SJCRH30 (cell line): ENCODE data around the gene LRGUK. TPM values are rescaled to one million over a fixed set of nuclear protein-coding genes. Genes with fewer than 3 reads are reported as not detected.
A peak's percentile ranks its signal among the peaks of the same experiment; 100 is the strongest.
"Not testable (repeated sequence)": the region's sequence is repeated elsewhere in the genome, so short reads cannot be mapped to it uniquely, and the experiment has no call there.

Experiments
- DNase-seq, 2 experiments: peaks; one replicate each; pipeline ENCODE4 v3.0.0-alpha.2; 2015 to 2020
- H3K27ac ChIP-seq: fragments of 250-450 bp; sonication (Bioruptor Pico); 2 replicates; pipeline ENCODE4 v1.5.1; 2020; ENCODE audit warnings: mild to moderate bottlenecking, moderate library complexity
- H3K27me3 ChIP-seq: fragments of 250-450 bp; sonication (Bioruptor Pico); 2 replicates; pipeline ENCODE4 v1.5.1; 2020; ENCODE audit warnings: mild to moderate bottlenecking, moderate library complexity
- H3K36me3 ChIP-seq: fragments of 250-450 bp; sonication (Bioruptor Pico); 2 replicates; pipeline ENCODE4 v1.5.1; 2020; ENCODE audit warnings: mild to moderate bottlenecking, moderate library complexity
- H3K4me1 ChIP-seq: fragments of 250-450 bp; sonication (Bioruptor Pico); 2 replicates; pipeline ENCODE4 v1.5.1; 2020; ENCODE audit warnings: mild to moderate bottlenecking, moderate library complexity
- H3K4me3 ChIP-seq: fragments of 250-450 bp; sonication (Bioruptor Pico); 2 replicates; pipeline ENCODE4 v1.5.1; 2020; ENCODE audit warnings: mild to moderate bottlenecking, moderate library complexity
- H3K9me3 ChIP-seq: fragments of 250-450 bp; sonication (Bioruptor Pico); replicated peaks from 2 replicates; pipeline ENCODE4 v1.5.1; 2020; ENCODE audit warnings: mild to moderate bottlenecking, moderate library complexity
- total RNA-seq: library from RNA; depleted of rRNA; stranded (reverse); fragments of >200 nt; shearing (Covaris generic); gene quantifications from 2 replicates; pipeline ENCODE4 v1.2.3, GENCODE V29; 2014

LRGUK gene
- total RNA-seq, 1 experiment from 2014 or later, result 0.04 TPM

- Histone ChIP-seq H3K36me3 (no peaks in the 10 kb centered on the region), H3K27ac (no peak overlapping the region)
Measured at GRCh38 chr7:134211817-134212216, 84.7 kb downstream of the LRGUK start.

DNA sequence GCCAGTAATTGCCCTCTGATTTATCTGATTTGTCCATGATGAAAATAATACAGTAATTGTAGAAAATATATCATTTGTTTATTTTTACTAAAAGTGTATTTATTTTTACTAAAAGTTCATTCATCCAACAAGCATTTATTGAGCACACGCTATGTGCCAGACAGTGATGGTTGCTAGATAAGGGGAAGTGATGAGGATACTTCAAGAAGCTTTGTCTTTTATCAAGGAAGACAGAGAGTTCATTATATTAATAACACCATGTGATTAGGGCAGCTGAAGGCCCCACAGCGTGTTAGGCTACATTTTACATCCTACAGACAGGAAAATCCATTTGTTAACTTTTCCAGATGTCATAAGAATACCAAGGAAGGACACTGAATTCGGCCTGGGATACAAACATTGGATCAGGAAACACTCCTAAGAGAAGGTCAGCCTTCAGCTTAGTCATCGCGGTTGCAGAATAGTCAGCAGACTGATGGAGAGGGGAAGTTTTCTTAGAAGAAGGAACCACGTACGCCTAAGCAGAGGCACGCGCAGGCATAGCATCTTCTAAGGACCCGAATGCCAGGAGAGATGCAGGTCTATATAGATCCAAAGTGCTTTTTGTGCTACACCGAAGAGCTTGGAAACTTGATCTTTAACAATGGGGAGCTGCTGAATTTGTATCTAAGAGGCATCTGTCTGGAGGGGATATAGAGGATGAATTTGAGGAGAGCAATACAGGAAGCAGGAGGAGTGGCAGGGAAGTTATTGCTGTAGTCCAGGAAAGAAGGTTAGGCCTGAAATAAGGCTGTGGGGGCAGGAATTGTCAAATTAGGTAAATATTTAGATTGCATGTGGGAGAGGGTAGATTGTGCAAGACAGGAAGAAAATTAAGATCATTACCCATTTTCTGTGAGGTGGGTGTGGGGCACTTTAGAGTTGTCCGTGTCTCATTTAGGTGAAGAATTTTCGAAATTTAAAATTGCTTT is 85.7 kb downstream of the LRGUK start:
- Histone ChIP-seq H3K27ac (no peak overlapping the region), H3K9me3 (no peaks in the 10 kb centered on the region), H3K36me3 (no peaks in the 10 kb centered on the region), H3K27me3 (no peaks in the 10 kb centered on the region), H3K4me1 (no peaks in the 10 kb centered on the region), H3K4me3 (no peak overlapping the region)
- DNase-seq, result no peak

More at GRCh38 chr7:134211817-134212216, 84.7 kb downstream of the LRGUK start:
- Histone ChIP-seq H3K4me3 (no peak overlapping the region), H3K27me3 (no peaks in the 10 kb centered on the region), H3K4me1 (no peaks in the 10 kb centered on the region), H3K9me3 (no peaks in the 10 kb centered on the region)
- DNase-seq, result no peak

DNA sequence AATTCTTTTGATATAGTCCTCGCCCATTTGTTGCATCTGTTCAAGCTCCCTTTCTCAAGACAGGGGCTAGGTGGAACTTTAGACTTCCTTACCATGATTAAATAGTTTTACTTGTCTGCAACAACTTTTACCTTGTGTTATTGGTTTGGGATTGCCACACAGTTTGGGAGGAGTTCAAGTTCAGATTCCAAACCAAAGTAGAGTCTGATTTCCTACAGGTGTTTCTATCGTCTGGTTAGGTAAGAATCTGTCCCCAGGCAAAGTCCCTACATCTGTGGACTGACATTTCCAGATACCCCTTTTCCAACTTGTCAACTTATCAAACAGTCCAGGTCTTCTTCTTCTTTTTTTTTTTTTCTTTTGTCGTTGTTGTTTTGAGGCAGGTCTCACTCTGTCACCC is 93.1 kb downstream of the LRGUK start:
- Histone ChIP-seq H3K27ac (no peak overlapping the region), H3K9me3 (no peaks in the 10 kb centered on the region), H3K36me3 (no peaks in the 10 kb centered on the region), H3K4me1 (no peaks in the 10 kb centered on the region), H3K4me3 (no peak overlapping the region), H3K27me3 (no peaks in the 10 kb centered on the region; the same call in 1 of the 2 replicates)
- DNase-seq, result no peak

GRCh38 chr7:134231296-134231695 is 104.2 kb downstream of the LRGUK start:
- H3K9me3 ChIP-seq, DNase-seq, H3K27ac ChIP-seq, H3K4me1 ChIP-seq, H3K27me3 ChIP-seq, H3K36me3 ChIP-seq, H3K4me3 ChIP-seq: not testable (repeated sequence)

DNA sequence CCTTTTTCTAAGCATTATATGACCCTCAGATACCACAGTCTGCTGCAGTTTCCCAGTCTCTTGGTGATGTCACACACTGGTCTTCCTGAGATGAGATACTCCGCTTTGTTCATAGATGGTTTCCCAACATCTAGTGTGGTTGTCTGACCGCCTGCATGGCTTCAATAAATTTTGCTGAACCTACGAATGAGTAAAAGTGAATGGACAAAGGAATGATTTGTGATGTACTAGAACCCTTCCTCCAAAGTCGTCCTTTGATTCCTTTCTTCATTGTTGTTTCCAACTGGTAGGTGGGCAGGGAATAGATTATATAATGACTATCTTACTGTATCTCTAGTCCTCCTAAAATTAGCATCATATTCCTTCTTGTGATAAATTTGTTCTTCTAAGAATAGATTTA is 107.1 kb downstream of the LRGUK start:
- 0 out of 2 replicates have a peak, but pooled peaks cover 3% of the 10 kb centered on the region for H3K9me3 ChIP-seq
- H3K4me1 ChIP-seq, result no peaks in the 10 kb centered on the region
- H3K27ac ChIP-seq, result no peak overlapping the region
- H3K36me3 ChIP-seq, result no peaks in the 10 kb centered on the region
- no peak for DNase-seq
- no peak overlapping the region for H3K4me3 ChIP-seq
- H3K27me3 ChIP-seq, result no peaks in the 10 kb centered on the region

GRCh38 chr7:134245253-134245652 is 118.1 kb downstream of the LRGUK start:
- Histone ChIP-seq H3K9me3 (peaks cover 3% of the 10 kb centered on the region; the same call in 1 of the 2 replicates), H3K4me1 (no peaks in the 10 kb centered on the region), H3K27me3 (no peaks in the 10 kb centered on the region), H3K36me3 (no peaks in the 10 kb centered on the region), H3K27ac (no peak overlapping the region), H3K4me3 (no peak overlapping the region)
- no peak for DNase-seq

DNA sequence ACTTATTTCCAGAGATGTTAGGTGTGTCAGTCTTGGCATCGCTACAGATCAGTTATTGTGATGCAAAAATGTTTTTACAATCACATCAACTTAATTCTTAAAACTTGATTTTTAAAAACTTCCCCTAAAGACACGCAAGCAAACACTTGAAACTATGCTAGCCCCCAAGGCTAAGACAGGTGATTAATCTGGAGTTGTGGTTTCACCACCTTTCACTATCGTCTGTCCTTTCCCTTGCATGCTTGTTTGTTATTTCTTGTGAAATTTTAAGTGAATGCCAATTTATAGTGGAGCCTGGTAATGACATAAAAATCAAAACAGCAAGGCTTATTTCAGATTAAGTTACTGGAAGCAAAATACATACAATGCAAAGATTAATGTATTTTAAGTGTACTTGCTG is 119.2 kb downstream of the LRGUK start:
- no peaks in the 10 kb centered on the region for H3K36me3 ChIP-seq
- DNase-seq, result no peak
- H3K9me3 ChIP-seq, result peaks cover 3% of the 10 kb centered on the region; the same call in 1 of the 2 replicates
- no peaks in the 10 kb centered on the region for H3K4me1 ChIP-seq
- no peak overlapping the region for H3K27ac ChIP-seq
- H3K4me3 ChIP-seq, result no peak overlapping the region
- H3K27me3 ChIP-seq, result no peaks in the 10 kb centered on the region

GRCh38 chr7:134246761-134247160 is 119.6 kb downstream of the LRGUK start:
- no peaks in the 10 kb centered on the region for H3K36me3 ChIP-seq

GRCh38 chr7:134248196-134248595 is 121.1 kb downstream of the LRGUK start:
- DNase-seq, result no peak
- Histone ChIP-seq H3K27ac (no peak overlapping the region), H3K36me3 (no peaks in the 10 kb centered on the region), H3K4me1 (no peaks in the 10 kb centered on the region), H3K4me3 (no peak overlapping the region), H3K27me3 (no peaks in the 10 kb centered on the region), H3K9me3 (no peaks in the 10 kb centered on the region; the same call in 1 of the 2 replicates)

More at GRCh38 chr7:134246761-134247160, 119.6 kb downstream of the LRGUK start:
- H3K27me3 ChIP-seq, result no peaks in the 10 kb centered on the region
- H3K27ac ChIP-seq, result no peak overlapping the region
- peaks cover 1% of the 10 kb centered on the region; the same call in 1 of the 2 replicates for H3K9me3 ChIP-seq
- DNase-seq, result no peak
- no peak overlapping the region for H3K4me3 ChIP-seq
- no peaks in the 10 kb centered on the region for H3K4me1 ChIP-seq

- no peaks in the 10 kb centered on the region for H3K27me3 ChIP-seq
- peak; percentile 4 to 31 for DNase-seq
- H3K27ac ChIP-seq, result no peak overlapping the region
- H3K4me1 ChIP-seq, result no peaks in the 10 kb centered on the region
- H3K36me3 ChIP-seq, result no peaks in the 10 kb centered on the region
- H3K9me3 ChIP-seq, result no peaks in the 10 kb centered on the region
- no peak overlapping the region for H3K4me3 ChIP-seq
Measured at GRCh38 chr7:134254311-134254710, 127.2 kb downstream of the LRGUK start.

DNA sequence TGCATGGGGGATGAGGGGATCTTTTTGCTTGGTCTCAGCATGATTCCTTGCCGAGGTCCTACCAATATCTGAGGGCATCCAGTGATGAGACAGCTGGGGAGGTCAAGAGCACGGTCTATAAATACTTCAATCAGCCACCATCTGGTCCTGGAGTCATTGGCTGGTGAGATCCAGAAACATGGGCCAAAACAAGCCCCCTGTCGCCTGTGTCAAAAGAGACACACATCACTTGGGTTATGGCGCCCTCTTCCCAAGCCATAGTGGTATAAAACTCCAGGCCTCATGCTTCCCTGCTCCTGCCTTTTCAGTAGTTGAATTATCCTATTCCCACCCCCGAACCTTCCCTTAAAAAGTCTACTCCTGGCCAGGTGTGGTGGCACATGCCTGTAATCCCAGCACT is 128.7 kb downstream of the LRGUK start:
- H3K4me3 ChIP-seq, result no peak overlapping the region
- no peaks in the 10 kb centered on the region for H3K9me3 ChIP-seq
- H3K4me1 ChIP-seq, result no peaks in the 10 kb centered on the region
- DNase-seq, result peak in 1 of 2 experiments; percentile 14
- H3K27me3 ChIP-seq, result no peaks in the 10 kb centered on the region
- no peak overlapping the region for H3K27ac ChIP-seq
- H3K36me3 ChIP-seq, result no peaks in the 10 kb centered on the region

DNA sequence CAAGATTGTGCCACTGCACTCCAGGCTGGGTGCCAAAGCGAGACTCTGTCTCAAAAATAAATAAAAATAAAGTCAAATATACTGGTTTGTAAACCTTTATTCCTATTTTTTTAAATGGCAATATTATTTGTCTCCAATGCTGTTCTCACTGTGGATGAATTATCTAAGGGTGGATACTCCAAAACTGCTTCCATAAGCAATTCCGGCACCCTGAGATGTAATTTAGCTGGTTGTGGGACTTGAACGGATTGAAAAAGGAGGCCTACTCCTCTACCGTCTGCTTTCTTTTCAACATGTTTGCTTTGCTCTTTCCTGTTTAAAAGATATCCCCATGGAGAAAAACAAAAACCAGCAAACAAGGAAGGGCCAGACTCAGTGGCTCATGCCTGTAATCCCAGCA is 135.2 kb downstream of the LRGUK start:
- Histone ChIP-seq H3K27ac (no peak overlapping the region), H3K4me1 (no peaks in the 10 kb centered on the region), H3K36me3 (no peaks in the 10 kb centered on the region), H3K9me3 (no peaks in the 10 kb centered on the region), H3K27me3 (no peaks in the 10 kb centered on the region), H3K4me3 (no peak overlapping the region)
- no peak for DNase-seq

DNA sequence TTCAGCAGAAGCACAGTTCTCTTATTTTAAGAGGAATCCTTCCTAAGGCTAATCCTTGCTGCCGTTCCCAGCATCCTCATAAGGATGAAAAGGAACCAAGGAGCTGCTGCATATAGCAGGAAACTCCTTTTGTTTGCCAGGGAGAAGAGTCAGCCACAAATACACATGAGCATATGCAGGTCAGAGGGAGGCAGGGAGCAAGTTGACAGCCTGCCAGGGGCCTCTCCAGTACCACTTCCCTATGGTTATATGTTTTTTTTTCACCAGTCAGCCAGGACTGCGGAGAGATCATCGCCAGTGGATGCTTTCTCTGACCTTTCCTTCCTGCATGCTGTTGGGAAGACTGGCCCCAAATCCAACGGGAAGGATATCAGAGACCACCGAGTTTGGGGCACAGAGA is 149.8 kb downstream of the LRGUK start:
- no peaks in the 10 kb centered on the region for H3K27me3 ChIP-seq
- no peaks in the 10 kb centered on the region for H3K36me3 ChIP-seq
- no peak for DNase-seq
- no peak overlapping the region for H3K4me3 ChIP-seq
- no peaks in the 10 kb centered on the region for H3K9me3 ChIP-seq
- no peak overlapping the region for H3K27ac ChIP-seq
- no peaks in the 10 kb centered on the region for H3K4me1 ChIP-seq

DNA sequence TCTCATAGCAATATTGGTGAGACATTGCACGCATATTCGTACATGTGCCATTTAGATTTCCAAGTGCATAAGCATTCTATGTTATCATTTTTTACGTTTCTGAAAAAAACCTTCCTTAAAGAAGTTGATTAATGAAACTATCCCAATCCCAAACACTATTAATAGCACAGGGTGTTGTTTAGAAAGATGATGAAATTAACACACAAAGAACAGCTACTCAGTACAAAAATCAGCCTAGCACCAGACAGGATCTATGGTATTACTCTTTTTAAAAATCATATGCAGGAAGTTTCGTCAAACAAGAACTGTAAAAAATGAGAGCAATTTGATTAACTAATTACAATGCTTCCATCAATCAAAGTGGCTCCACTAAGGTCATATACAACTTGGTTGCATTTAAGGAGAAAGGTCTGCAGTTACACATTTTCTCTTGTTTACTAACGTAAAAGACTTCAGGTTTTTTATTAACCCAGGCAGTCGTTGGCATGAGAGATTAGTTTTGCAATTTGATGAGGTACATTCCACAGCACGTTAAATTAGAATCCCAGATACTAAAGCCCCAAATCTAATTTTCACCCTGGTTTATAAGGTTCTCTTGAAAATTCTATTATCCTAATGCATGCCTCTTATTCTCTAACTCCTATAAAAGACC is 151.5 kb downstream of the LRGUK start:
- Histone ChIP-seq H3K36me3 (no peaks in the 10 kb centered on the region), H3K9me3 (no peaks in the 10 kb centered on the region), H3K4me1 (no peaks in the 10 kb centered on the region), H3K27ac (no peak overlapping the region), H3K4me3 (no peak overlapping the region), H3K27me3 (no peaks in the 10 kb centered on the region)
- no peak for DNase-seq

DNA sequence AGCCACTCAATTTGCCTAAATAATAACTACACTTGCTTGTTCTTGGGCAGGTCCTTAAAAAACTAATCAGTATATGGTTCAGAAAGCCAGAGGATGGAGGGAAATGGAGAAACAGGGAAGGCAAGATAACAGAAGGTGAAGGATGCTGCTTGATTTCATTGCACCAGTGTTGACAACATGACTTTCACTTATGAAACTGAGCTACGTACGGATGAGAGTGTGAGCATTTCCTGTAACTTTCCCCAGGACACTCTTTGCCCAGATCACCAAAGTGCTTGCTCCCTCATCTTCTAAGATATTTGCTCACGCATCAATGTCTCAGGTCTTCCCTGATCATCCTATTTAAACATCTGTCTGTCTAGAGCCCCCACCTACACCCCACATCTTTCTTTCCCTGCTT is 152.2 kb downstream of the LRGUK start:
- H3K4me1 ChIP-seq, result no peaks in the 10 kb centered on the region

More for the DNA sequence above, 152.2 kb downstream of the LRGUK start:
- no peak overlapping the region for H3K4me3 ChIP-seq
- H3K9me3 ChIP-seq, result no peaks in the 10 kb centered on the region
- H3K36me3 ChIP-seq, result no peaks in the 10 kb centered on the region
- no peak overlapping the region for H3K27ac ChIP-seq
- no peak for DNase-seq
- H3K27me3 ChIP-seq, result no peaks in the 10 kb centered on the region
